Astrocyte (in vitro differentiated cells and primary cell): ENCODE data around the gene NAV2.

Experiments
- CTCF ChIP-seq: IDR thresholded peaks from 2 replicates; pipeline ENCODE4 v1.5.1; 2011; ENCODE audit warnings: low read depth, mild to moderate bottlenecking, inconsistent platforms, low read length, moderate library complexity; ENCODE audit not compliant: insufficient read depth
- EZH2 ChIP-seq: IDR thresholded peaks from 2 replicates; pipeline ENCODE4 v1.6.1; 2012; ENCODE audit warnings: mild to moderate bottlenecking, low read length, inconsistent platforms; ENCODE audit not compliant: insufficient read depth

GRCh38 chr11:20010156-20010850, 297.7 kb downstream of the NAV2 start:
- no peak for TF ChIP-seq CTCF
- TF ChIP-seq EZH2, result no peak
